ENCODE data around the gene ARHGEF4.

Gene ARHGEF4

GRCh38 chr2:130837175-130837810 lies 579 bp downstream of the ARHGEF4 start:
- no peak overlapping the region for H3K4me3 Mint-ChIP-seq
- no peak for ATAC-seq (ENCODE audit: low read depth)
- no peaks in the 10 kb centered on the region for H3K9me3 Mint-ChIP-seq
- H3K27ac Mint-ChIP-seq = no peak overlapping the region
- peaks cover 17% of the 10 kb centered on the region for H3K27me3 Mint-ChIP-seq
- DNase-seq (ENCODE audit: low spot score in 2 of 2) = no peak
- peaks cover 1% of the 10 kb centered on the region for H3K36me3 Mint-ChIP-seq
- H3K4me1 Mint-ChIP-seq = peaks cover 3% of the 10 kb centered on the region

GRCh38 chr2:130837811-130838565 lies 1.3 kb downstream of the ARHGEF4 start:
- peaks cover 19% of the 10 kb centered on the region for H3K27me3 Mint-ChIP-seq
- H3K36me3 Mint-ChIP-seq = peaks cover 1% of the 10 kb centered on the region
- no peak overlapping the region for H3K27ac Mint-ChIP-seq
- ATAC-seq (ENCODE audit: low read depth) (no peak), DNase-seq (ENCODE audit: low spot score in 2 of 2) (no peak)
- H3K4me1 Mint-ChIP-seq = peaks cover 3% of the 10 kb centered on the region
- H3K9me3 Mint-ChIP-seq = no peaks in the 10 kb centered on the region
- H3K4me3 Mint-ChIP-seq = no peak overlapping the region

GRCh38 chr2:130839011-130839780 lies 2.5 kb downstream of the ARHGEF4 start:
- Mint-ChIP-seq H3K36me3 (no peaks in the 10 kb centered on the region), H3K9me3 (no peaks in the 10 kb centered on the region), H3K27me3 (peaks cover 20% of the 10 kb centered on the region), H3K27ac (no peak overlapping the region), H3K4me3 (no peak overlapping the region), H3K4me1 (peaks cover 3% of the 10 kb centered on the region)
- ATAC-seq (ENCODE audit: low read depth) = no peak
- DNase-seq (ENCODE audit: low spot score in 2 of 2) = no peak

- ATAC-seq (ENCODE audit: low read depth) (no peak), DNase-seq (ENCODE audit: low spot score in 2 of 2) (no peak)
- Mint-ChIP-seq H3K4me1 (no peaks in the 10 kb centered on the region), H3K9me3 (no peaks in the 10 kb centered on the region), H3K4me3 (no peak overlapping the region), H3K27me3 (peaks cover 18% of the 10 kb centered on the region), H3K36me3 (no peaks in the 10 kb centered on the region), H3K27ac (no peak overlapping the region)
These were observed 3.8 kb downstream of the ARHGEF4 start for GRCh38 chr2:130840506-130840905.

GRCh38 chr2:130841741-130842365 lies 5.1 kb downstream of the ARHGEF4 start:
- no peaks in the 10 kb centered on the region for H3K36me3 Mint-ChIP-seq
- no peak overlapping the region for H3K4me3 Mint-ChIP-seq
- H3K27ac Mint-ChIP-seq = no peak overlapping the region
- DNase-seq (ENCODE audit: low spot score in 2 of 2) (no peak), ATAC-seq (ENCODE audit: low read depth) (no peak)
- H3K27me3 Mint-ChIP-seq = peaks cover 15% of the 10 kb centered on the region
- no peaks in the 10 kb centered on the region for H3K4me1 Mint-ChIP-seq
- H3K9me3 Mint-ChIP-seq = no peaks in the 10 kb centered on the region

GRCh38 chr2:130842770-130843169 lies 6.1 kb downstream of the ARHGEF4 start:
- H3K27ac Mint-ChIP-seq = no peak overlapping the region
- peaks cover 15% of the 10 kb centered on the region for H3K27me3 Mint-ChIP-seq
- H3K4me1 Mint-ChIP-seq = no peaks in the 10 kb centered on the region
- no peak overlapping the region for H3K4me3 Mint-ChIP-seq
- ATAC-seq (ENCODE audit: low read depth) (no peak), DNase-seq (ENCODE audit: low spot score in 2 of 2) (no peak)
- H3K9me3 Mint-ChIP-seq = no peaks in the 10 kb centered on the region
- H3K36me3 Mint-ChIP-seq = no peaks in the 10 kb centered on the region

- no peaks in the 10 kb centered on the region for H3K36me3 Mint-ChIP-seq
- no peaks in the 10 kb centered on the region for H3K9me3 Mint-ChIP-seq
- no peak overlapping the region for H3K4me3 Mint-ChIP-seq
- H3K27me3 Mint-ChIP-seq = peaks cover 15% of the 10 kb centered on the region
- DNase-seq (ENCODE audit: low spot score in 2 of 2) (no peak), ATAC-seq (ENCODE audit: low read depth) (no peak)
- H3K4me1 Mint-ChIP-seq = no peaks in the 10 kb centered on the region
- no peak overlapping the region for H3K27ac Mint-ChIP-seq
These were observed 6.7 kb downstream of the ARHGEF4 start for GRCh38 chr2:130843321-130843985.

GRCh38 chr2:130844161-130844560 lies 7.4 kb downstream of the ARHGEF4 start:
- ATAC-seq (ENCODE audit: low read depth) (no peak), DNase-seq (ENCODE audit: low spot score in 2 of 2) (no peak)
- no peak overlapping the region for H3K4me3 Mint-ChIP-seq
- no peak overlapping the region for H3K27ac Mint-ChIP-seq
- no peaks in the 10 kb centered on the region for H3K4me1 Mint-ChIP-seq
- H3K27me3 Mint-ChIP-seq = peaks cover 10% of the 10 kb centered on the region
- no peaks in the 10 kb centered on the region for H3K36me3 Mint-ChIP-seq
- H3K9me3 Mint-ChIP-seq = no peaks in the 10 kb centered on the region

- Mint-ChIP-seq H3K9me3 (no peaks in the 10 kb centered on the region), H3K4me3 (no peak overlapping the region), H3K27me3 (peaks cover 12% of the 10 kb centered on the region), H3K36me3 (no peaks in the 10 kb centered on the region), H3K27ac (no peak overlapping the region), H3K4me1 (no peaks in the 10 kb centered on the region)
- DNase-seq (ENCODE audit: low spot score in 2 of 2) (no peak), ATAC-seq (ENCODE audit: low read depth) (no peak)
These were observed 8.9 kb downstream of the ARHGEF4 start for GRCh38 chr2:130845505-130846085.

GRCh38 chr2:130846233-130846632 lies 9.5 kb downstream of the ARHGEF4 start:
- H3K9me3 Mint-ChIP-seq = no peaks in the 10 kb centered on the region
- ATAC-seq (ENCODE audit: low read depth) (no peak), DNase-seq (ENCODE audit: low spot score in 2 of 2) (no peak)
- peaks cover 3% of the 10 kb centered on the region for H3K4me1 Mint-ChIP-seq
- no peak overlapping the region for H3K27ac Mint-ChIP-seq
- no peak overlapping the region for H3K4me3 Mint-ChIP-seq
- peaks cover 12% of the 10 kb centered on the region for H3K27me3 Mint-ChIP-seq
- no peaks in the 10 kb centered on the region for H3K36me3 Mint-ChIP-seq

- Mint-ChIP-seq H3K4me3 (no peak overlapping the region), H3K9me3 (no peaks in the 10 kb centered on the region), H3K27ac (no peak overlapping the region), H3K27me3 (peaks cover 12% of the 10 kb centered on the region), H3K36me3 (no peaks in the 10 kb centered on the region), H3K4me1 (peaks cover 6% of the 10 kb centered on the region)
- ATAC-seq (ENCODE audit: low read depth) (no peak), DNase-seq (ENCODE audit: low spot score in 2 of 2) (no peak)
These were observed 10.1 kb downstream of the ARHGEF4 start for GRCh38 chr2:130846686-130847375.

GRCh38 chr2:130847776-130848525 lies 11.2 kb downstream of the ARHGEF4 start:
- Mint-ChIP-seq H3K27ac (no peak overlapping the region), H3K27me3 (peaks cover 16% of the 10 kb centered on the region), H3K36me3 (no peaks in the 10 kb centered on the region), H3K4me3 (no peak overlapping the region), H3K9me3 (no peaks in the 10 kb centered on the region), H3K4me1 (peaks cover 12% of the 10 kb centered on the region)
- no peak for DNase-seq (ENCODE audit: low spot score in 2 of 2)
- ATAC-seq (ENCODE audit: low read depth) = no peak

Measured in memory B cell (primary cell).